ENCODE data around the gene UHRF1. TPM values are rescaled to one million over a fixed set of nuclear protein-coding genes. Genes with fewer than 3 reads are reported as not detected.

The UHRF1 gene
- 3.1 TPM for total RNA-seq
- 0.19 TPM for polyA plus RNA-seq (ENCODE audit: insufficient read depth, low read depth, low replicate concordance)
- long read RNA-seq, donor 1, partial matches to known transcripts, result 0 of 4 reads
- long read RNA-seq, donor 1, other reads (novel, unspliced or antisense), result 0 of 4 reads
- long read RNA-seq, donor 2, partial matches to known transcripts, result 0 of 3 reads
- long read RNA-seq, donor 2, other reads (novel, unspliced or antisense), result 0 of 3 reads
- long read RNA-seq, donor 3, partial matches to known transcripts, result 0 of 2 reads
- long read RNA-seq, donor 3, other reads (novel, unspliced or antisense), result 0 of 2 reads
- long read RNA-seq, donor 4, partial matches to known transcripts, result 0 of 2 reads
- long read RNA-seq, donor 4, other reads (novel, unspliced or antisense), result 0 of 2 reads
- long read RNA-seq, donor 5, result 0 reads
- long read RNA-seq, donor 6, result 0 reads
- long read RNA-seq, donor 7, partial matches to known transcripts, result 2 of 2 reads
- long read RNA-seq, donor 7, other reads (novel, unspliced or antisense), result 0 of 2 reads
- long read RNA-seq, donor 8, partial matches to known transcripts, result 0 of 3 reads
- long read RNA-seq, donor 8, other reads (novel, unspliced or antisense), result 0 of 3 reads
- long read RNA-seq, donor 9, result 0 reads
- long read RNA-seq, donor 10, partial matches to known transcripts, result 0 of 3 reads
- long read RNA-seq, donor 10, other reads (novel, unspliced or antisense), result 0 of 3 reads

- Histone ChIP-seq H3K4me1 (ENCODE audit: control insufficient read depth in 2 of 3, insufficient read depth in 2 of 3, low read depth in 1 of 3, low read length in 3 of 3) (peaks cover 0 to 15% (median 13%) of the 10 kb centered on the region in 3 donors), H3K9ac (ENCODE audit: low read length in 3 of 3) (peak within 1 kb of the TSS in 2 of 3 donors; percentile 19 to 22), H3K27ac (ENCODE audit: low read depth in 2 of 2, low read length in 2 of 2) (no peak within 1 kb of the TSS), H3K27me3 (ENCODE audit: control insufficient read depth, insufficient read depth, low read length) (no peaks in the 10 kb centered on the region), H3K4me3 (ENCODE audit: low read length in 3 of 3) (peak within 1 kb of the TSS; percentile 44 to 72 (median 59)), H3K36me3 (ENCODE audit: control insufficient read depth in 2 of 3, insufficient read depth in 3 of 3, low read length in 3 of 3) (no peaks in the 10 kb centered on the region), H3K9me3 (ENCODE audit: control insufficient read depth in 2 of 3, insufficient read depth in 1 of 3, low read length in 3 of 3) (no peaks in the 10 kb centered on the region)
- peak in 4 of 5 donors; percentile 69 to 85 (median 74) for DNase-seq
- TF ChIP-seq CTCF (IDR thresholded peaks at IDR 0.05; ENCODE audit: borderline replicate concordance, extremely low read depth, insufficient read depth), result no peak
- intact Hi-C loops (cut with DNase I), result no loop called here
- no peak for FAIRE-seq
Measured at GRCh38 chr19:4909156-4909896, at the start of gene UHRF1. UHRF1 (plus strand) TSS chr19:4909501; CDS start chr19:4910886, 1,385 bp downstream.

DNA sequence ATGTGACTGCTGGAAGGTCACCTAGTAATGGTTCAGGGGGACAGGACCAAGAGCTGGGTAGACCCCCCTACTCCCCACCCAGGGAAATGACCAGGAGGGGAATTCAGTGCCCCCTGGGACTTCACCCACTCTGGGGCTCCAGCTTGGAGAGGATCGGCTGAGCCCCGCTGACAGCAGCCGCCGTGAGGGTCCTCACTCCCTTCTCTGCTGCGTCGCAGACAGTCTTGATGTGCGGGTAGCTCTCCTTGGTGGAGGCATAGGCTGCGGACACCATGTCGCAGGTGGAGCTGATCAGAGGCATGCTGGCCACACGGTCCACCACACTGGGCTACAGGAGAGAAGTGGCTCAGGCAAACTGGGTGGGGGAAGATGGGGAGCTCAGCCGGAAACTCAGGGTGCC is 49.6 kb upstream of the UHRF1 start:
- H3K9ac ChIP-seq (ENCODE audit: low read length in 3 of 3), result no peak overlapping the region
- peaks cover 0 to 7% (median 5%) of the 10 kb centered on the region in 3 donors for H3K36me3 ChIP-seq (ENCODE audit: control insufficient read depth in 2 of 3, insufficient read depth in 3 of 3, low read length in 3 of 3)
- H3K9me3 ChIP-seq (ENCODE audit: control insufficient read depth in 2 of 3, insufficient read depth in 1 of 3, low read length in 3 of 3), result no peaks in the 10 kb centered on the region
- TF ChIP-seq CTCF (IDR thresholded peaks at IDR 0.05; ENCODE audit: borderline replicate concordance, extremely low read depth, insufficient read depth), result no peak
- H3K4me1 ChIP-seq (ENCODE audit: control insufficient read depth in 2 of 3, insufficient read depth in 2 of 3, low read depth in 1 of 3, low read length in 3 of 3), result no peaks in the 10 kb centered on the region
- no peak overlapping the region for H3K27ac ChIP-seq (ENCODE audit: low read depth in 2 of 2, low read length in 2 of 2)
- intact Hi-C loops (cut with DNase I), result no loop called here
- H3K27me3 ChIP-seq (ENCODE audit: control insufficient read depth, insufficient read depth, low read length), result no peaks in the 10 kb centered on the region
- H3K4me3 ChIP-seq (ENCODE audit: low read length in 3 of 3), result no peak overlapping the region
- FAIRE-seq (no peak), DNase-seq (no peak)

- Histone ChIP-seq H3K4me1 (ENCODE audit: control insufficient read depth in 2 of 3, insufficient read depth in 2 of 3, low read depth in 1 of 3, low read length in 3 of 3) (no peaks in the 10 kb centered on the region), H3K9ac (ENCODE audit: low read length in 3 of 3) (no peak overlapping the region), H3K36me3 (ENCODE audit: control insufficient read depth in 2 of 3, insufficient read depth in 3 of 3, low read length in 3 of 3) (peaks cover 0 to 7% (median 3%) of the 10 kb centered on the region in 3 donors), H3K9me3 (ENCODE audit: control insufficient read depth in 2 of 3, insufficient read depth in 1 of 3, low read length in 3 of 3) (no peaks in the 10 kb centered on the region), H3K27me3 (ENCODE audit: control insufficient read depth, insufficient read depth, low read length) (no peaks in the 10 kb centered on the region), H3K4me3 (ENCODE audit: low read length in 3 of 3) (no peak overlapping the region), H3K27ac (ENCODE audit: low read depth in 2 of 2, low read length in 2 of 2) (no peak overlapping the region)
- intact Hi-C loops (cut with DNase I), result no loop called here
- FAIRE-seq, result no peak
- TF ChIP-seq CTCF (IDR thresholded peaks at IDR 0.05; ENCODE audit: borderline replicate concordance, extremely low read depth, insufficient read depth), result no peak
- peak in 2 of 5 donors; percentile 8 to 86 for DNase-seq
Measured at GRCh38 chr19:4861147-4861546, 48.2 kb upstream of the UHRF1 start.
